OCI-LY7 (cell line): Measurements from ENCODE around the gene SLC19A1.

Experiments
- CTCF ChIP-seq: fragments of 200-600 bp; sonication (generic); conservative IDR thresholded peaks from 2 replicates; pipeline ENCODE4 v1.5.1; 2014; ENCODE audit warnings: mild to moderate bottlenecking, antibody characterized with exemption, low read length, moderate library complexity, mixed read lengths
- EZH2phosphoT487 ChIP-seq: fragments of 200-600 bp; sonication (generic); IDR thresholded peaks from 2 replicates; pipeline ENCODE4 v1.6.1; 2018; ENCODE audit warnings: low read depth, borderline replicate concordance, mild to moderate bottlenecking, mixed run types, antibody characterized with exemption, low read length, moderate library complexity, mixed read lengths

- no peak for TF ChIP-seq CTCF
- TF ChIP-seq EZH2phosphoT487: no peak
These were observed 45.9 kb downstream of the SLC19A1 start for GRCh38 chr21:45496151-45496967.
